CD4-positive, alpha-beta T cell treated with Interleukin-12 subunit alpha and Interleukin-12 subunit beta, for 1 hour (primary cell): ENCODE results near the gene CBLIF.
"Not testable (repeated sequence)": the region's sequence is repeated elsewhere in the genome, so short reads cannot be mapped to it uniquely, and the experiment has no call there.

ENCODE experiments used
- DNase-seq: peaks from one replicate; pipeline ENCODE4 v3.0.0-alpha.2; 2020

CBLIF gene

GRCh38 chr11:59846556-59846955, 1.3 kb upstream of the CBLIF start:
- DNase-seq: no peak

- no peak for DNase-seq
Measured at GRCh38 chr11:59842316-59842715, 3.0 kb downstream of the CBLIF start.

- no peak for DNase-seq
Measured at GRCh38 chr11:59841514-59841913, 3.8 kb downstream of the CBLIF start.

GRCh38 chr11:59839615-59840014, 5.7 kb downstream of the CBLIF start:
- no peak for DNase-seq

- DNase-seq: no peak
Measured at GRCh38 chr11:59833602-59834001, 11.7 kb downstream of the CBLIF start.

GRCh38 chr11:59829358-59829757, 15.9 kb downstream of the CBLIF start:
- no peak for DNase-seq

GRCh38 chr11:59822989-59823566, 22.2 kb downstream of the CBLIF start:
- peak; percentile 58 for DNase-seq

GRCh38 chr11:59818572-59818971, 26.7 kb downstream of the CBLIF start:
- DNase-seq: no peak

GRCh38 chr11:59816434-59816833, 28.9 kb downstream of the CBLIF start:
- not testable (repeated sequence) for DNase-seq

- DNase-seq: no peak
Measured at GRCh38 chr11:59815754-59816153, 29.5 kb downstream of the CBLIF start.

- DNase-seq: no peak
Measured at GRCh38 chr11:59814021-59814420, 31.3 kb downstream of the CBLIF start.

- no peak for DNase-seq
Measured at GRCh38 chr11:59813364-59813763, 31.9 kb downstream of the CBLIF start.

- DNase-seq: no peak
Measured at GRCh38 chr11:59812220-59812619, 33.1 kb downstream of the CBLIF start.

GRCh38 chr11:59810911-59811259, 34.4 kb downstream of the CBLIF start:
- no peak for DNase-seq

- peak; percentile 93 for DNase-seq
Measured at GRCh38 chr11:59810189-59810910, 34.9 kb downstream of the CBLIF start, which contains the start of gene MRPL16. Gene MRPL16 (minus strand): TSS chr11:59810778. CDS start chr11:59810658, 120 bp downstream.

GRCh38 chr11:59807047-59807610, 38.2 kb downstream of the CBLIF start:
- no peak for DNase-seq

- no peak for DNase-seq
Measured at GRCh38 chr11:59804061-59804460, 41.2 kb downstream of the CBLIF start.

GRCh38 chr11:59802639-59803176, 42.6 kb downstream of the CBLIF start:
- DNase-seq: peak; percentile 73

- no peak for DNase-seq
Measured at GRCh38 chr11:59801981-59802638, 43.2 kb downstream of the CBLIF start.

- DNase-seq: no peak
Measured at GRCh38 chr11:59801160-59801706, 44.1 kb downstream of the CBLIF start.

- DNase-seq: no peak
Measured at GRCh38 chr11:59800390-59801025, 44.8 kb downstream of the CBLIF start.

GRCh38 chr11:59794417-59794816, 50.9 kb downstream of the CBLIF start:
- no peak for DNase-seq

- DNase-seq: no peak
Measured at GRCh38 chr11:59792507-59792906, 52.8 kb downstream of the CBLIF start.
